GM13976 (cell line): ENCODE data around the gene TUBGCP6.

Source experiments
- DNase-seq: peaks from one replicate; pipeline ENCODE4 v3.0.0; 2012; ENCODE audit warnings: low spot score
- CTCF ChIP-seq: IDR thresholded peaks from 2 replicates; pipeline ENCODE4 v1.5.1; 2012; ENCODE audit warnings: borderline replicate concordance, mild to moderate bottlenecking; ENCODE audit not compliant: insufficient read depth; ENCODE audit errors: extremely low read depth, missing control alignments, control extremely low read depth
- in situ Hi-C: fragments of 300-500 bp; cut with MboI; formaldehyde crosslinking; loops from one replicate; pipeline ENCODE4 v1.12.0; 2022; ENCODE audit warnings: low sequenced_read_pairs, mixed read lengths, inconsistent platforms; ENCODE audit not compliant: unreplicated experiment

Gene TUBGCP6

GRCh38 chr22:50216055-50216683 is 28.7 kb downstream of the TUBGCP6 start:
- no peak for DNase-seq
- in situ Hi-C loops: no loop called here
- TF ChIP-seq CTCF: no peak

- no peak for DNase-seq
- in situ Hi-C loops: no loop called here
- TF ChIP-seq CTCF: no peak
Measured at GRCh38 chr22:50215297-50216054, 29.3 kb downstream of the TUBGCP6 start.

- in situ Hi-C loops: no loop called here
- no peak for TF ChIP-seq CTCF
- no peak for DNase-seq
Measured at GRCh38 chr22:50213263-50213662, 31.6 kb downstream of the TUBGCP6 start.

GRCh38 chr22:50211147-50211546 is 33.7 kb downstream of the TUBGCP6 start:
- in situ Hi-C loops: no loop called here
- TF ChIP-seq CTCF: no peak
- DNase-seq: no peak

GRCh38 chr22:50210378-50211139 is 34.3 kb downstream of the TUBGCP6 start:
- in situ Hi-C loops: no loop called here
- no peak for TF ChIP-seq CTCF
- no peak for DNase-seq

- DNase-seq: peak; percentile 90
- in situ Hi-C loops: loop anchor here (10.0 kb wide), 1 partner anchor 55 kb away; no protein-coding TSS in a partner anchor
- TF ChIP-seq CTCF: peak; percentile 81
Measured at GRCh38 chr22:50209893-50210292, 34.9 kb downstream of the TUBGCP6 start.
